ENCODE data around the gene NDUFB2.

DNA sequence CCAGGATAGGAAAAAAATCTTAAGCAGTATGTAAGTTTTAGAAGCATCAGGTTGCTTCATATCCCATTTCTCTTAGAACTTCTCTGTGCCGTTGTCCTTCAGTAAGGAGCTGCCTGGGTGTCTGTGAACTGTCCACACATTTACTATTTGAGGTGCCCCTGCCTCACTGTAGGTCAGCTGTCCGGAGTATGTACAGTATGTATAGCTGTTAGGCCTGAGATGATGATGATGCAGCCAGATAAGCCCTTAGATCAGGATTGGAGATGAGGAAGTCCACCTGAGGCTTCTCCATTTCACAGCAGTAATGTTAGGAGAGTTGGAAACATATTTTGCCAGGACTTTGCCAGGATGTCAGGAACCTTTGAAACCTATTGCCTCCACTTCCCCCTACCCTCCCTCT is 7.7 kb downstream of the NDUFB2 start:
- TF ChIP-seq, protein P1, sequence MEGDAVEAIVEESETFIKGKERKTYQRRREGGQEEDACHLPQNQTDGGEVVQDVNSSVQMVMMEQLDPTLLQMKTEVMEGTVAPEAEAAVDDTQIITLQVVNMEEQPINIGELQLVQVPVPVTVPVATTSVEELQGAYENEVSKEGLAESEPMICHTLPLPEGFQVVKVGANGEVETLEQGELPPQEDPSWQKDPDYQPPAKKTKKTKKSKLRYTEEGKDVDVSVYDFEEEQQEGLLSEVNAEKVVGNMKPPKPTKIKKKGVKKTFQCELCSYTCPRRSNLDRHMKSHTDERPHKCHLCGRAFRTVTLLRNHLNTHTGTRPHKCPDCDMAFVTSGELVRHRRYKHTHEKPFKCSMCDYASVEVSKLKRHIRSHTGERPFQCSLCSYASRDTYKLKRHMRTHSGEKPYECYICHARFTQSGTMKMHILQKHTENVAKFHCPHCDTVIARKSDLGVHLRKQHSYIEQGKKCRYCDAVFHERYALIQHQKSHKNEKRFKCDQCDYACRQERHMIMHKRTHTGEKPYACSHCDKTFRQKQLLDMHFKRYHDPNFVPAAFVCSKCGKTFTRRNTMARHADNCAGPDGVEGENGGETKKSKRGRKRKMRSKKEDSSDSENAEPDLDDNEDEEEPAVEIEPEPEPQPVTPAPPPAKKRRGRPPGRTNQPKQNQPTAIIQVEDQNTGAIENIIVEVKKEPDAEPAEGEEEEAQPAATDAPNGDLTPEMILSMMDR (IDR thresholded peaks at IDR 0.05) = no peak
- TF ChIP-seq POLR2A (IDR thresholded peaks at IDR 0.05) = no peak
